HCT116 (cell line): ENCODE data around the gene PLA2G15.
A peak's percentile ranks its signal among the peaks of the same experiment; 100 is the strongest.

Experiments
- CTCF ChIP-seq, 3 experiments: fragments of 200-600 bp in 1 of 3; sonication (generic) in 1 of 3; IDR thresholded peaks in 2 of 3; conservative IDR thresholded peaks in 1 of 3; 2 replicates each; pipeline ENCODE4 v1.5.1; 2012 to 2017; ENCODE audit warnings: low read depth in 2 of 3, low read length in 2 of 3, antibody characterized with exemption in 1 of 3, borderline replicate concordance in 1 of 3, control low read depth in 1 of 3, mild to moderate bottlenecking in 1 of 3, mixed read lengths in 1 of 3, mixed run types in 1 of 3, moderate library complexity in 1 of 3; ENCODE audit not compliant: insufficient read depth in 1 of 3
- POLR2A ChIP-seq: IDR thresholded peaks from 2 replicates; pipeline ENCODE4 v1.7.0; 2011; ENCODE audit warnings: borderline replicate concordance; ENCODE audit not compliant: insufficient read depth, insufficient read length; ENCODE audit errors: extremely low read depth
- SIN3A ChIP-seq: IDR thresholded peaks from 2 replicates; pipeline ENCODE4 v1.6.1; 2012; ENCODE audit warnings: low read depth
- TF ChIP-seq, protein P1 (sequence below): IDR thresholded peaks from 2 replicates; pipeline ENCODE4 v1.6.1; 2012; ENCODE audit warnings: low read depth

GRCh38 chr16:68236137-68236825 lies 8.9 kb upstream of the PLA2G15 start:
- TF ChIP-seq, protein P1, sequence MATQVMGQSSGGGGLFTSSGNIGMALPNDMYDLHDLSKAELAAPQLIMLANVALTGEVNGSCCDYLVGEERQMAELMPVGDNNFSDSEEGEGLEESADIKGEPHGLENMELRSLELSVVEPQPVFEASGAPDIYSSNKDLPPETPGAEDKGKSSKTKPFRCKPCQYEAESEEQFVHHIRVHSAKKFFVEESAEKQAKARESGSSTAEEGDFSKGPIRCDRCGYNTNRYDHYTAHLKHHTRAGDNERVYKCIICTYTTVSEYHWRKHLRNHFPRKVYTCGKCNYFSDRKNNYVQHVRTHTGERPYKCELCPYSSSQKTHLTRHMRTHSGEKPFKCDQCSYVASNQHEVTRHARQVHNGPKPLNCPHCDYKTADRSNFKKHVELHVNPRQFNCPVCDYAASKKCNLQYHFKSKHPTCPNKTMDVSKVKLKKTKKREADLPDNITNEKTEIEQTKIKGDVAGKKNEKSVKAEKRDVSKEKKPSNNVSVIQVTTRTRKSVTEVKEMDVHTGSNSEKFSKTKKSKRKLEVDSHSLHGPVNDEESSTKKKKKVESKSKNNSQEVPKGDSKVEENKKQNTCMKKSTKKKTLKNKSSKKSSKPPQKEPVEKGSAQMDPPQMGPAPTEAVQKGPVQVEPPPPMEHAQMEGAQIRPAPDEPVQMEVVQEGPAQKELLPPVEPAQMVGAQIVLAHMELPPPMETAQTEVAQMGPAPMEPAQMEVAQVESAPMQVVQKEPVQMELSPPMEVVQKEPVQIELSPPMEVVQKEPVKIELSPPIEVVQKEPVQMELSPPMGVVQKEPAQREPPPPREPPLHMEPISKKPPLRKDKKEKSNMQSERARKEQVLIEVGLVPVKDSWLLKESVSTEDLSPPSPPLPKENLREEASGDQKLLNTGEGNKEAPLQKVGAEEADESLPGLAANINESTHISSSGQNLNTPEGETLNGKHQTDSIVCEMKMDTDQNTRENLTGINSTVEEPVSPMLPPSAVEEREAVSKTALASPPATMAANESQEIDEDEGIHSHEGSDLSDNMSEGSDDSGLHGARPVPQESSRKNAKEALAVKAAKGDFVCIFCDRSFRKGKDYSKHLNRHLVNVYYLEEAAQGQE: no peak
- TF ChIP-seq SIN3A (no peak), CTCF (IDR thresholded peaks at IDR 0.05 in 2 of 3, conservative IDR thresholded peaks at IDR 0.05 in 1 of 3; ENCODE audit: borderline replicate concordance in 1 of 3, insufficient read depth in 1 of 3, low read depth in 2 of 3, low read length in 2 of 3) (no peak), POLR2A (peak; percentile 75)
